Left forelimb (tissue), 1 donor: Measurements from ENCODE around the gene TOP1.
A peak's percentile ranks its signal among the peaks of the same experiment; 100 is the strongest.

Experiments used
- DNase-seq: peaks from one replicate; pipeline ENCODE4 v3.0.0-alpha.2; 2018; ENCODE audit warnings: low spot score

The TOP1 gene

DNA sequence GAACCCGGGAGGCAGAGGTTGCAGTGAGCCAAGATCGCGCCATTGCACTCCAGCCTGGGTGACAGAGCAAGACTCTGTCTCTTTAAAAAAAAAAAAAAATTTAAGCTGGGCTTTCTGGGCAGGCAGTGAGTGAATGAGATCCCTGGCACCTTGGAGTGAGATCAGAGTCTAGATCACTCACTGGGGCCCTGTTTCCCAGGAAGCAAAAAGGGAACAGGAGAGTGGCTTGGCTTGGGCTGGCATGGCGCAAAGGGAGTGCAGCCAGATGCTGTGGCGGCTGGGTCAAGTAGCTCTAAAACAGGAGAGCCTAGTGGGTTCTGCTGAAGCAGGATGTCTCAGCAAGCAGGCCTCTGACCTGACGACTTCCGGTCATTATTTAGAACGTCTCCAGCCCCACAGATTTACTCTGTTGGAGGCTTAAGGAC lies 119.2 kb downstream of the TOP1 start:
- DNase-seq = no peak

DNA sequence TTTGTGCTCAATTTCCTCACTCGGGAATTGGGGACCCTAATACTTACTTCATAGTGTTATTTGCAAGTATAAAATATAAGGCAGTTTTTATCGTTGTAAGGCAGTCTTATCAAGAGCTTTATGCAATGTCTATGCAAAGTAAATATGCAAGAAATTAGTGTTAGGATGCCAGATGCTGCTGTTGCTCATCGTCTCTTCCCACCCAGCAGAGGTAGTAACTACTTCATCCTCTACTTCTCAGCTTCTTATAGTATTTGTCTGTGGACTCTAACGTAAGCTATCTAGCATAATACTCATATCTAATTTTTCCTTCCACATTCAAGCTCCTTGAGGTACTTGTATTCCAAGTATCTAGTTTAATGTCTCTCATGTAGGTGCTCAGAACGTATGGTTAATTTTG lies 120.3 kb downstream of the TOP1 start:
- no peak for DNase-seq

DNA sequence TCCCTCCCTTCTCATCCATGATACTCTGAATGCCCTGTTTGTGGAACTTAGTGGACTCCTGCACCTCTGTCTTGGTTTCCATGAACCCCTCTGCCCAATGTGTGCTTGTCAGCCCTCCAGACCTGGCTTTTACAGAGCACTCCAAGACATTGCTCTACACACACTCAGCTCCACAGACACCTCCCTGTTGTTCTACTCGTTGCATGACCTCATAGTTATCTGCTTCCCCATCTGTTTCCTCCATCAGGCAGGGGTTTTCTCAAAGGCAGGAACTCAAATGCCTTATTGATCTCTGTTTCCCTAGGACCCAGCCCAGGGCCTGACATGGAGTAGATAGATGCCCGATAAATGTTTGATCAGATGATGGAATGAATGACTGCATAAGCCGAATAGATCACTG lies 122.0 kb downstream of the TOP1 start:
- DNase-seq = no peak

DNA sequence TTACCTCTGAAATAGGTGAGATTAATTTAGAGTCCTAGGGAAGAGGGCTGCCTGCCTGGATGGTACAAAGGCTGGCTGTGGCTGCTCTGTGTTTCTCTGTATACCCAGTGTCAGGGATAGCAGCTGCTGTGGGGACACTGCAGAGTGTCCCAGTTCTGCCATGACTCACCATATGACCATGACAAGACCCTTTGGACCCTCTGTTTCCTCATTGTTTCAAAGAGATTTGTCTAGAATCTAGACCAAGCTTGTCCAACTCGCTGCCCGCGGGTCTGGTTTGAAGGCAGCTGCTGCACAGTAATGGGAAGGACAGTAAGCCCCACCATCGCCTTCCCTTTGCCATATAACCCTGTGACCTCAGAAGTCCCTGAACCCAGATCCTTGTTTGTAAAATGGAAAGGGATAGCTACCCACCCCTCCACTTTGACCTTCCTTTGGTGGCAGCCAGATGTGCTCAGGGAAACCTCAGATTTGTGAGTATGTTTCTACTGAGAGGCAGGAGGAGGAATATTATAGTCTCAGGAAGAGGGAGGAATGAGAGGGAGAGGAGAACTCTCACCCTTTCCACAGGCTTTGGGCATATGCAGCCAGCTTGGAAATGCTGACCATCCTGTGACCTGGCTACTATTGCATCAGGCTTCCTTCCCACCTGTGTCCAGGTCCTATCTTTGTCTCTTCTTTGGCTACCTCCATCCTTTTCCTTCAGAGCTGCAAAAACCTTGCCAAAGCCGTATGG lies 122.7 kb downstream of the TOP1 start:
- DNase-seq = no peak

DNA sequence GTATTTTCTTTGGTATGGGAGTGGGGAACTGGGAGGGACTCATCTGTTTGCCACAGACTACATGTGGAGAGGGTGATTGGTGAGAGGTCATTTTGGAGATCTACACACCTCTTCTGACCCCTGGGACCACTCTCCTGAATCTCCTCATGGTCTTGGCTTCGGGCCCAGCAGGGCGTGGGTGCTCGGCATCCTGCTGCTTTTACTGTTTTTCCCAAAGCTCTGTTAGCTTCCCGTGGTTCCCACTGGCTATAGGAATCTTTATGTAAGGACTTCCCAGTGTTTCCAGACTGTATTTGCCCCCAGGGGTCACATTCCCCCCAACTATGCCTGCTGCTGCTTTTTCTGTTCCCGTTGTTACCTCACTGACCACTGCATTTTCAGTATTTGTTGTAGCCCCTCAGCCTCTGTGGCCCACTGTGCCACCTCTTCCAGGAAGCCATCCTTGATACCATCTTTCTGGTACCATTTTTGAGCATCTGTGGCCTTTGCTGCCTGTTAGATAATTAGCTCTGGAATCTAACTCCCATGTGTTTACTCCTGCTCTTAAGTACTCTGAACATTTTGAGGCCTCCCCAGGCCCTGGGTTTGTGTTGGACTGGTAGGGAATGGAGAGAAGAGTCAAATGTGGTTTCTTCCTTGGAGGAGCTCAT lies 123.6 kb downstream of the TOP1 start:
- DNase-seq = no peak

- no peak for DNase-seq
These were observed 126.0 kb downstream of the TOP1 start for GRCh38 chr20:41154436-41155176.

DNA sequence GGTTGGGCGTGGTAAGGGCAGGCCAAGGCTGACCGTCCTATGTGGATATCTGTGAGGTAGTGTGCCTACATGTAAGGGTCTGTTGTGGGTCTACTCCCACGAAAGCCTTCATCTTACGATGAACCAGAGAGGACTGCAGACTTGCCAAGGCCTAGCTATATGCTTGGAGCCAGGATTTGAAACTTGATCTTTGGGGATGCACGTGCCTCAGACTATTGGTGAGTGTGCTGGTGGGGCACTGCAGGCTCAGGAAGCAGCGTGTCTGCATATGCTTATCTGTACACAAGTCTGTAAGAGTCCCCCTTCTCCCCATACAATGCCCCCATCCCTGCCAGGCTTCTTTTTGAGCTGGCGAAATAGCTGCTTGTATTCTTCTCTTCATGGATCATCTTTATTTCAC lies 126.6 kb downstream of the TOP1 start:
- no peak for DNase-seq

DNA sequence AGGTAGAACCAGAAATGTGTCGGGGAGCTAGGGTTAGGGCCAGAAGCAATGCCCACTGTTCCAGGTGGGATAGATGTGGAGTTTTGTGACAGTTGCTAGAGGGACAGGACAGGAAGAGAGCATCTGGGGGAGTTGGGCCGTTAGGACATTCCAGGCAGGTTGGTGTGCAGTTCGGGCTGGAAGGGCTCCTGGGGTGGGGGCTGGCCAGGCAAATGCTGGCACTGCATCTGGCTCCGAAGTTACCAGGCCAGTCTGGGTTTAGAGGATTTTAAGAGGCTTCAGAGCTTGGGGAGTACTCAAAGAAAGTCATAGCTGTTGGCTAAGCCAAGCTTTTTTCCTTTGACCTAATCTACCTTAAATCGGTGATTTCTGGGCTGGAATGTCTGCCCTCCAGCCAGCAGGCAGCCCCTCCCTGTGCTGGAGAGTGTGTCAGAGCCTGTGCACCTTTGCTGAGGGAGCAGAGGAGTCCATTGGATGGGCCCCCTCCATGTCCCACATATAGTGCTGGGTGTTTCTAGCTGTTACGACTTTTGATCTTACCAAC lies 129.5 kb downstream of the TOP1 start:
- DNase-seq = no peak

DNA sequence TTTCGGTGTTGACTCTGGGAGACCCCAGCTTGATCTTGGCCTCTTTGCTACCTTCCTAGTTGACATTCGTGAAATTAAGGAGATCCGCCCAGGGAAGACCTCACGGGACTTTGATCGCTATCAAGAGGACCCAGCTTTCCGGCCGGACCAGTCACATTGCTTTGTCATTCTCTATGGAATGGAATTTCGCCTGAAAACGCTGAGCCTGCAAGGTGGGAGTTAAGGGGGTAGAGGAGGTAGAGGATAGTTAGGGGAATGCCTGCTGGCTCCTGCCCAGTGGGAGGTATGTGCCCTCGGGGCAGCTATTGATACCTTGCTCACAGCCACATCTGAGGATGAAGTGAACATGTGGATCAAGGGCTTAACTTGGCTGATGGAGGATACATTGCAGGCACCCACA lies 130.9 kb downstream of the TOP1 start:
- DNase-seq = no peak

DNA sequence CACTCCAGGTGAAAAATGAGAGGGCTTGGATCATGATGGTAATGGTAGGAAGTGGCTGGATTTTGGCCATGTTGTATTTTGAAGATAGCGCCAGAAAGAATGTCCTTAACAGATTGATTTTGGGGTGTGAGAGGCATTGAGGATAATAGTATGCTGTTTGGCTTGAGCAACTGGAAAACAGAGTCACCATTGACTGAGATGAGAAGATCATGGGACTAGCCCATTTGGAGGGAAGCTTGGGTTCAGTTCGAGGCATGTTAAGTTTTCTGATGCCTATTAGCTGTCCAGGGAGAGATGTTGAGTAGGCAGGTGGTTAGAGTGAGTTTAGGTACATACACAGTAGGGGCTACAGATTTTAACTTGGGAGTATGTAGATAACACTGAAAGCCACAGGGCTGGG lies 132.1 kb downstream of the TOP1 start:
- DNase-seq = no peak

GRCh38 chr20:41161886-41162285 lies 133.3 kb downstream of the TOP1 start:
- DNase-seq = no peak

GRCh38 chr20:41162396-41162795 lies 133.8 kb downstream of the TOP1 start:
- DNase-seq = no peak

GRCh38 chr20:41163821-41164220 lies 135.2 kb downstream of the TOP1 start:
- DNase-seq = no peak

GRCh38 chr20:41165001-41165882 lies 136.6 kb downstream of the TOP1 start:
- no peak for DNase-seq

- DNase-seq = no peak
These were observed 137.8 kb downstream of the TOP1 start for GRCh38 chr20:41166201-41167117.

GRCh38 chr20:41167118-41167470 lies 138.5 kb downstream of the TOP1 start:
- DNase-seq = no peak

- DNase-seq = no peak
These were observed 139.0 kb downstream of the TOP1 start for GRCh38 chr20:41167481-41168253.

DNA sequence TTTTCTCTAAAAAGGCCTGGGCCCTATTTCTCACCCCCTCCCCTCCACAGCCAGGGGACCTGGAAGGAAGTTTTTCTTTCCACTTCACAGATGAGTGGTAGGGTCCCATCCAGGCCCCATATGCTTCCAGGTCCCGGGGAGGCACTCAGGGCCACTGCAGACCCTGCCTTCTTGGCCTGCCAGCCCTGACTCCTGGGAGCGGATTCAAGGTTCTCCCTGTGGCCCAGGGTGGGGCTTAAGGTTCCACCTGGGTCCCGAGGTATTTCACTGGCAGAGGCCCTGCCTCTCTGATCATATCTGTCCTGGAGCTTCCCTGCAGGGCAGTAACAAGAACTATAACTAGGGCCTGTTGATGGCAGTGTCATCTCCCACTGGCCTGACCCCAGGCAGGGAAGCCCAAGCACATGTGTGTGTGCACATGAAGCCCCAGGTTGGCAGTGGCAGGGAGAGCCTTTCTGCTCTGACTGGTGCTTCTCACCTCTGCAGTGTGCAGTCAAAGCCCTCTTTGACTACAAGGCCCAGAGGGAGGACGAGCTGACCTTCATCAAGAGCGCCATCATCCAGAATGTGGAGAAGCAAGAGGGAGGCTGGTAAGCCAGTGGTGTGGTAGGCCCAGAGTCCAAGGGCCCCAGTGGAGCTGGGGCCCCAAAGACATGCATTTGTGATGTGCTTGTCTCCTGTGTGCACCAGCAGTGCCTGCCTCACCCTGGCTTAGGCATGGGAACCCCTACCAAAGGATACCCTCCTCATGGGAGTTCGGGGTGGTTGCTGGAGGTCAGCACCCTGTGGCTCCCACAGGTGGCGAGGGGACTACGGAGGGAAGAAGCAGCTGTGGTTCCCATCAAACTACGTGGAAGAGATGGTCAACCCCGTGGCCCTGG lies 139.9 kb downstream of the TOP1 start:
- DNase-seq = peak; percentile 56

DNA sequence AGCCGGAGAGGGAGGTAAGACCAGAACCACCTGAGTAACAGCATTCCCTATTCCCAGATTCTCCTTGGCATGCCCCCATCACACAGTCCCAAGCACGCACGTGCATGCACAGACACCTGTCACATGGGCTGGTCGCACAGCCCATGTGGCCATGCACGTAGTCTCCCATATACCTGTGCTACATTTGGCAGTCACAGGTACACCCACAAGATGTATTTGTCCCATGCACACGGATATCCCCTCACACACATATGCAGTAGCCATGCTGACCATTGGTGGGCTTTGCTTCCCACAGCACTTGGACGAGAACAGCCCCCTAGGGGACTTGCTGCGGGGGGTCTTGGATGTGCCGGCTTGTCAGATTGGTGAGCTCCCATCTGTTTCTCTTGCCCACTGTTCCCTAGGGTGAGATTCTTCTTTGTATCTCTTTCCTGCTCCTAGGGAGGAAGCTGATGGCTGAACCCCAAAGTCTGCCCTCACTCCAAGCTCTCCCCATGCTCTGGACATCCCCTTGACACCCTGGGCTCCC lies 140.6 kb downstream of the TOP1 start:
- no peak for DNase-seq
